GM21528 (cell line): ENCODE data around the gene DBP.

ENCODE experiments used
- ATAC-seq: cut with Tn5 transposase; IDR thresholded peaks from one replicate; pipeline ENCODE4 v1.9.1; 2021; ENCODE audit warnings: mild to moderate bottlenecking, moderate library complexity; ENCODE audit not compliant: unreplicated experiment, low FRiP score

DBP gene

GRCh38 chr19:48629599-48630295 lies 7.4 kb downstream of the DBP start:
- no peak for ATAC-seq

DNA sequence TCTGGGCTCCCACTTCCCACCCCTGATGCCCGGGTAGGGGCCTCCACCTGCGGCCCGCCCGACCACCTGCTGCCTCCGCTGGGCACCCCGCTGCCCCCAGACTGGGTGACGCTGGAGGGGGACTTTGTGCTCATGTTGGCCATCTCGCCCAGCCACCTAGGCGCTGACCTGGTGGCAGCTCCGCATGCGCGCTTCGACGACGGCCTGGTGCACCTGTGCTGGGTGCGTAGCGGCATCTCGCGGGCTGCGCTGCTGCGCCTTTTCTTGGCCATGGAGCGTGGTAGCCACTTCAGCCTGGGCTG lies 7.9 kb downstream of the DBP start:
- no peak for ATAC-seq

- ATAC-seq = no peak
These were observed 8.5 kb downstream of the DBP start for GRCh38 chr19:48628486-48629296.

DNA sequence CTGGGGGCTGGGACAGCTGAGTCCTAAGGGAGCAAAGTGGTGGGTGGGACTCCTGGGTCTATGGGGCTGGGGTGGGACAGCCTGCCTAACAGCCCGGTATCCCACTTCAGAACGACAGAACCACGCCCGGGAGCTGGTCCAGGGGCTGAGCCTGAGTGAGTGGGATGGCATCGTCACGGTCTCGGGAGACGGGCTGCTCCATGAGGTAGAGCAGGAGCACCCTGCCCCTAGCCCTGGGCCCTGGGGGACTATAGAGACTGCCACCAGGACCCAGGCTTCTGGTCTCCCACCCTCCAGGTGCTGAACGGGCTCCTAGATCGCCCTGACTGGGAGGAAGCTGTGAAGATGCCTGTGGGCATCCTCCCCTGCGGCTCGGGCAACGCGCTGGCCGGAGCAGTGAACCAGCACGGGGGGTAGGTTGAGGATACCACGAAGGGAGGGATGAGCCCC lies 9.3 kb downstream of the DBP start:
- ATAC-seq = no peak

DNA sequence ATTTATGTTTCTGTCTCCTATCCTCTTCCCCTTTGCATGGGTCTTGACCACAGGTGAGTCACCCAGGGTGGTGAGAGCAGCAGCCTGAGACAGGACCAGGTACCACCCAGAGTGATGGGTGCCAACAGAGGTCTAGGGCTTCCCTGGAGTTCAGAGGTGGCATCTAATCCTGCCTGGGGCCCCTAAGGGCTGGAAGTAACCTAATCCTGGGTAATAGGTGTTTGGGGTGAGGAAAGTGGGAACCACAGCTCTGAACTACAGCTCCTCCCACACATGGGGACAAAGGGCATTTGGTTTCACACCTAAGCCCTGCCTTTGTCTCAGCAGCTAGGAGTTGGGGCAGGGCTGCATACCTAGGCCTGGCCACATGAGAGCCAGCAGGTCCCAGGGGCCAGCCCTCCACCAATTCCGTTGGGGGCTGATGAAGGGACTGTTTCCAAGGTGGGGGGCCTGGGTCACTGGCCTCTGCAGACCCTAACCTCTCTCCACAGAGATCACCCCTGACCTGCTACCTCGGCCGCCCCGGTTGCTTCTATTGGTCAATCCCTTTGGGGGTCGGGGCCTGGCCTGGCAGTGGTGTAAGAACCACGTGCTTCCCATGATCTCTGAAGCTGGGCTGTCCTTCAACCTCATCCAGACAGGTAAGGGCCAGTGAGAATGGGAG lies 9.8 kb downstream of the DBP start:
- no peak for ATAC-seq

- ATAC-seq = no peak
These were observed 11.3 kb downstream of the DBP start for GRCh38 chr19:48625891-48626327.

DNA sequence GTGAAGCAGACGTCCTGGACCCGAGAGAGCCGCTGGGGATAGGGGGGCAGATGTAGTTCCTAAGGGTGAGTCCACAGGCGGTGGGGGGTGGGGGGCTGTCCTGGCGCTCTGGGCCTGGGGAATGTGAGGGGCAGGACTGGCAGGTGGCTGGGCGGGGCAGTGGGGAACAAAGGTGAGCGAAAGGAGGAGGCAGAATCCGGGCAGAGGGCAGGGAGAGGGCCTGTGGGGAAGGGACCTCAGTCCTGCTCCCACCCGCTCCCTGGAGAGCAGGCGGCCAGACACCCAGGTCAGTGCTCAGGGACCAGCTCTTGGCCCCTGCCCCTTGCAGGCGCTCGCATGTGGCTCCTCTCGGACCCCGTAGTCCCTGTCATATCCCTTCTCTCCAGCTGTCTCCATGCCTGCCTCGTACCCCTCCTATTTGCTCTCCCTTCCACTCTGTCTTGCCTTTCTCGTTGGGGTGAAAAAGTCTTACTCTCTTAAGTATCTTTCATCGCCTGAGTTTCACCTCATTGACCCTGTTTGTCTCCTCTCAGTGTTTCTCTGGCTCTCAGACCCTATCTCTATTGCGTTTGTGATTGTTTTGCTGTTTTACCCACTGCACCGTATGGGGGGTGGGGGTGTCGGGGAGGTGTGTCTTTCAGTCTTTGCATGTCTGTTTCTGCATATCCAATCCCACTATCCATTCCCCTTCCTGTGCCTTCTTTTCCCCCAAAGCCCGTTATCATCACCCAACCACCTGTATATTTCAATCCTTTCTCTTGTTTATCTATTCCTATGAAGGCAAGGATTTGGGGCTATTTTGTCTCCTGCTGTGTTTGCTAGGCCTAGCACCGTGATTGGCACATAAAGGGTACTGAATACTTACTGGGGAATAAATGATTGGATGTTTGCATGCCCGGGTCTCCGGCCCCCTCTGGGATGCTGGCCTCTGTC lies 12.1 kb downstream of the DBP start:
- ATAC-seq = no peak

DNA sequence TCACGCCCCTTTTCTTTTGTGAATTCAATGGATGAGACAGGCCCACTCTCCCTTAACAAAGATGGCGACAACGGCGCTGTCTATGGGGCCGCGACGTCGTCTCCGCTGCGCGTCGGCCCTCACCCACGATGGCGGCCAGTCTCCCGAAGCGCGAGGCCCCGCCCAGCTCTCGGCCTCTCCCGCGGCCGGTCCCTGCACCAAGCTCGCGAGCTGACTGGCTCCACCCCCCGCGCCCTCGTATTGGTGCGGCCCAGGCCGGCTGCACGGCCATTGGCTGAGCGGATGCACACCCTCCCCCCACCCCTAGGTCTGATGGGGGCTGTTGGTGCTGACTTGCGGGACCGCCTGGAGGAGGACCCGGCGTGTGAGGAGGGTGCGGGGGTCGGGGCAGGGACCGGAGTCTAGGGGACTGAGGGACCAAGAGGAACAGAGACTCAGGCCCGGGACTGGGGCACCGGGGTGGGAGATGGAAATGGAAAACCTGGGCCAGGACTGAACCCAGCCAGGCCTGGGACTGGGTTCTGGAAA lies 13.0 kb downstream of the DBP start:
- peak; percentile 52 for ATAC-seq

DNA sequence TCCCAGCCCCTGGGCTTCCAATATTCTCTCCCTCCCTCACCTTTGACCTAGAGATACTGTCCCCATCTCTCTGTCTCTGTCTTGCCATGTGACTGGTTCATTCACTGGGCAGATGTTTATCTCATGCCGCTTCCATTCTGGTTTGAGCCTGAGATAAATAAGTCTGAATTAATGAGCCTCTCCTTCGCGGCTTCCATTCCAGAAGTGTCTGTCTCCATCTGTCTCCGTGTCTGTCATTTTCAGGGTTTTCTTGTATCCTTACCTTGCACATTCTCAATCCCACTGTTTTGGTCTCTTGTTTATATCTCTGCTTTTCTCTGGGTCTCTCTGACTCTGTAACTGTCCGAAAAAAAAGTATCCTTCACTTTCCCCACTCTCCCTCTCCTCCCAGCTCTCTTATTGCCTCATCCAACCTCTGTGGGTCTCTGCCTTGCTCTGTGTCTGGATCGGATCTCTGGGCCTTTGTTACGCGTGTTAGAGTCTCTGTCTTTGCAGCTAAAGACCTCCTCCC lies 13.6 kb downstream of the DBP start:
- ATAC-seq = no peak

DNA sequence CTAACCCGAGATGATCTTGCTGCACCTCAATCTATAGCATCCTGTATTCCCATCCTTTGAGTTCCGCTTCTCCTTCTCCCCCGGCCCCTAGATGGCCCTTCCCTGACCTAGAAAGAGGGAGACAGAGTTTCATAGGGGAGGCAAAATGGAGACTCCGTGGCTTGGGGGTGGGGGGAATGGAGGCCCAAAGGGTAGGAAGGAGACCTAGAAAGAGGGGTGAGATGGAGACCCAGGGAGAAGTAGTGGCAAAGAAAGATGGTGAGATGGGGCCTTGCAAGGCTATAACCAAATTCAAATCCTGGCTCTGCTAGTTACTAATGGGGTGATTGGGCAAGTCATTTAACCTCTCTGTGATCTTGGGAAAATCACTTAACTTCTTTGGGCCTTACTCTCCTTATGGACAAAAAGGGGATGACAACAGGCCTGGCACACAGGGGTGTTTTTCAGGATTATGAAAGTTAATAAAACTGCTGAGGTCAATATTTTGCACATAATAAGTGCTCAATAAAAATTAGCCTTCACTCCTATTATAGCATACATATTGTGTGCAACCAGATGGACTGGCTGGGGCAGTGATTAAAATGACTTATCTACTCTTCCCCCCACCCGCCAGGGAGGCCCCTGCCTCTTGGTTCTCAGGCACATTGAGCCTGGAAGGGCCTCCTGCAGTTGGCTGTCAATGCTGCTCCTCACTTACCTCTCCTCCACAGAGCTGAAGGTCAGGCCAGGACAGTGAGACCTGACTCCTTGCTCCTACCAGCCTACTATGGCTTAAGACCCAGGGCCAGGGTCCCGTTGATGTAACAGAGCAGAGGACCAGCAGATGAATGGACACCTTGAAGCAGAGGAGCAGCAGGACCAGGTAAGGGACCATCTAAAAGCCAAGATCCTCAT lies 17.2 kb downstream of the DBP start:
- no peak for ATAC-seq

DNA sequence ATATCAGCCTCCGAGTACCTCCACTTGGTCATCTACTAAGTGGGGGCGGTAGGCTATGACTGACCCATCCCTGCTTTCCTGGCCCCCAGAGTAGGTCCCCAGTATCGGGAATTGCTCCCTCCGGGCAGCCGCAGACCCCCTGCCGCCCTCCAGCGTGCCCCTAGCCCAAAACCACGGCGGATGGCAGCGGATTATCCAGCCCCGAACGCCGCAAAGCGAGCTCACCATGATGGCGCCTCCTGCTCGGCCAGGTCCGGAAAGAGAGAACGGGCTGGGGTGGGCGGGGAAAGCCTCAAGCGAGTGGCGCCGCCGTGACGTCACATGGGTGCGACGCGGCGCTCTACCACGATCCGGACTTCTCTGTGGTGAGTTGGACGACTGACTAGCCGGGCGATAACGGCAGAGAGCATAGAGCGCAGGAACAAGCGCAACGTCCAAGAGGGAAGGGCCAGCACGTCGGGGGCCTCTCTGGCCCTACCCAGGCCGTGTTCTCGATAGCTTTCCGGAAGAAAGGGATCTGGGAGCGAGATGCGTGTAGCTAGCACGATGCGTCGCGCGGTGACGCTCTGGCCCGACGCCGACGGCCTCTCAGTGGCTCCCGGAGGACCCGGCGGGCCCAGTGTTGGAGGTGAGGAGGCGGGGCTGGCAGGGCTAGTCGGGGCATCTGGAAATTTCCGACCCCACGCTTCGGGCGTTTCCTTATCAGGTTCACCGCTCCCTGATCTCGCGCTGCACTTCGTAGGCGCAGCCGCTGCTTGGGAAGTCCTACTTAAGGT lies 18.1 kb downstream of the DBP start, which contains the start of the genes RPL18 and SPHK2:
TSS of gene RPL18 (minus strand) at position 263 of the 776 bp plus-strand sequence. CDS start at position 228, 35 bp downstream.
TSS of gene SPHK2 (plus strand) at position 591 of the 776 bp plus-strand sequence. CDS start 1,009 bp downstream, outside the sequence.
- peak; percentile 79 for ATAC-seq

DNA sequence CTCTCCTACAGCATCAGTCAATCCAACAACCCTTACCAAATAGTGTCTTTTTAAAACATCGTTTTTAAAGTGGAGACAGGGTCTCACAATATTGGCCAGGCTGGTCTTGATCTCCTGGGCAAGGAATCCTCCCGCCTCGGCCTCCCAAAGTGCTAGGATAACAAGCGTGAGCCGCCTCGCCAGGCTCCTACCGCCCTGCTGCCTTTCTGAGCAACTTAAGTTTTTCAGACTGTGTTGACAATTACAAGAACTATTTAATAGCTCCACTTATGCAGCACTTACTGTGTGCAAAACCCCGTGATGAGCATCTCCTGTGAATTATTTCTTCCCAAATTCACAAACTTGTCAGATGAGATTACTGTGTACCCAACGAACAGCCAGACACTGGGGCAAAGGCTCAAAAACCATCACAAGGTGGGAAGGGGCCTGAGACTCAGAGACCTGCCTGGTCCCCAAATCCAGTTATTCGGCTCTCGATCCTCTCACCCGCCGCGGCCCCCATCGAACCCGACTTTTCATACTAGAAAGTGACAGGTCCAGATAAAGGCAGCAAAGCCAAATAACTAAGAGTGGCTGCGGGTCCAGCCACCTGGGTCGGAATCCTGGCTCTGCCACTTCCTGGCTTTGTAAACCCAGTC lies 18.8 kb downstream of the DBP start:
- no peak for ATAC-seq

- ATAC-seq = no peak
These were observed 19.8 kb downstream of the DBP start for GRCh38 chr19:48617146-48617937.

DNA sequence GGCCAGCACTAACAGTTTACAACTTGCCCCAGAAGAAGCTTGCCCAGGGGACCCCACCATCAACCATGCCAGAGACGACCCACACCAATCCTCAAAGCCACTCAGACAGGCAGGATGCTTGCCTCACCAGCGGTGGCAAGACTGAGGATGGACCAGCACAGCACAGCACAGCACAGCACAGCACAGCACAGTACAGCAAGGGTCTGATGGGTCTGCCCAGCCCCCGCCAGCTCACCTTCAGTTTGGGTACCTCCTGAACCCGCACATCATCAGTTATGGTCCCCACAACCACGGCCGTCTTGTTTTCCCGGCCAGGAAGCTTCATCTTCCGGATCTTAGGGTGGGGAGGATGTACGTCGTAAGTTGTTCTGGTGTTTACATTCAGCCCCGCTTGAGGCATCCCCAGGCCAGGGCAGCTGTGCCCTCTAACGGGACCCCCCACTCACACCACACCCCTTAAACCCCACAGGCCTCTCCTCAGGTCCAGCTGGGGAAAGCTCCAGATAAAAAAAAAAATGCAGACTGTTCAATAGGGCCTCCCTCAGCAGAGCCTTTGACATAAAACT lies 20.6 kb downstream of the DBP start:
- no peak for ATAC-seq

DNA sequence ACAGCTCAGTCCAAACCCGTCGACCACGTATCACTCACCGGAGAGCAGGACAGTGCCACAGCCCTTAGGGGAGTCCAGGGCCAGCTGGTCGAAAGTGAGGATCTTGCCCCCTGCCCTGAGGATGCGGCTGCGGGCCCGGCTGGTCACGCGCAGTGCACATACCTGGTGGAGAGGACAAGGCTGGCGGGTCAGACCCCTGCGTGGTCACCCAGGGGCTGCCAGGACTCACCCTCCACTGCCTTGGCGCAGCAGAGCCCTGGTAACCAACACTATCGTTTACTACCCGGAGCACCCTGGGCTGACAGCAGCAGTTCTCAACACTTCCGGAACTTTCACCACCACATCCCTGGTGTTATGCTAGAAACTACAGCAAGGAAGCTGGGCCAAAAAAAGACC lies 21.1 kb downstream of the DBP start:
- ATAC-seq = no peak

- ATAC-seq = no peak
These were observed 21.7 kb downstream of the DBP start for GRCh38 chr19:48615231-48616040.
